ENCODE data around the gene TCFL5. TPM values are rescaled to one million over a fixed set of nuclear protein-coding genes. Genes with fewer than 3 reads are reported as not detected.
A peak's percentile ranks its signal among the peaks of the same experiment; 100 is the strongest.

TCFL5 gene
- total and polyA plus RNA-seq, 5 experiments from 2014 or later = 1.0 to 13.4 (median 2.1) TPM

GRCh38 chr20:62820962-62821725 is 40.5 kb downstream of the TCFL5 start:
- ATAC-seq (no peak), DNase-seq (no peak)
- Mint-ChIP-seq H3K4me1 (peaks cover 0 to 14% (median 3%) of the 10 kb centered on the region in 4 donors), H3K27ac (no peak overlapping the region), H3K4me3 (no peak overlapping the region), H3K36me3 (no peaks in the 10 kb centered on the region), H3K9me3 (no peaks in the 10 kb centered on the region), H3K27me3 (peaks cover 0 to 21% (median 0%) of the 10 kb centered on the region in 5 donors)
- POLR2A ChIA-PET = no interaction called here

DNA sequence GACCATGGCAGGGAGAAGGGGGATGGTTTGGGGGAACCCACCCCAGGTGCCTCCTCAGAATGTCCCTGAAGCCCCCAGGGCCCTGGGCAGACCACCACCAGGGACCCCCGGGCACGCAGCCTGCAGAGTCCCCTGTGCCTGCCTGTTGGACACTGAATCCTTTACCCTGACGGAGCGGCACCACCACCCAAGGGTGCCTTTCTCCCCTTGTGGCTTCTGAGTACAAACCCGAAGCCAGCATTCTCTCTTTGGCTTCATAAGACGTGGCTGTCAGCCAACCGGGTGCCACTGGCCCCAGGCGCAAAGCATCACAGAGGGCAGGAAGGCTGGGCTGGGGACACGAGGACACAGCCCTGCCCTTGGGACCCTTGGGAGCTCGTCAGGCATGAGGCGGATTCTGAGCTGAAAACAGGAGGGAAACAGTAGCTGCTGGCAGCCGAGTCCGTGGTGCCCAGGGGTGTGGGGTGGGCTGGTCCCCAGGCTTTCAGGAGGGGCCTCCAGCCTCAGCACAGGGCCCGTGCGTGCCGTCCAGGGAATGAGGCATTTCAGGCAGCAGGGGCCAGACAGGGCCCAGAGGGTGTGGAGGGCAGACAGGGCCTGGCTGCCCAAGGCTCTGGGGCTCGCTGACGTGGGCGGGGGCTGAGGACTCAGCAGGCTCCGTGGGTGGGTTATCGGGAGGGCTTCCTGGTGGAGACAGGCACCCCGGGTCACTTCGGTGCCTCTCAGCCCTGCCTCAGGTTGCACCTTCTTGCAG is 41.2 kb downstream of the TCFL5 start:
- peaks cover 3 to 21% (median 9%) of the 10 kb centered on the region in 4 donors for H3K4me1 Mint-ChIP-seq
- no peak for DNase-seq
- H3K4me3 Mint-ChIP-seq = no peak overlapping the region
- H3K27me3 Mint-ChIP-seq = peaks cover 0 to 28% (median 6%) of the 10 kb centered on the region in 5 donors
- POLR2A ChIA-PET = no interaction called here
- no peaks in the 10 kb centered on the region for H3K9me3 Mint-ChIP-seq
- no peaks in the 10 kb centered on the region for H3K36me3 Mint-ChIP-seq
- no peak for ATAC-seq
- no peak overlapping the region for H3K27ac Mint-ChIP-seq

GRCh38 chr20:62819494-62820174 is 42.0 kb downstream of the TCFL5 start:
- Mint-ChIP-seq H3K9me3 (no peaks in the 10 kb centered on the region), H3K4me3 (no peak overlapping the region), H3K4me1 (peaks cover 5 to 21% (median 14%) of the 10 kb centered on the region in 4 donors), H3K36me3 (no peaks in the 10 kb centered on the region), H3K27me3 (peaks cover 0 to 30% (median 6%) of the 10 kb centered on the region in 5 donors), H3K27ac (no peak overlapping the region)
- ATAC-seq (no peak), DNase-seq (no peak)
- POLR2A ChIA-PET = no interaction called here

- Mint-ChIP-seq H3K36me3 (no peaks in the 10 kb centered on the region), H3K27me3 (peaks cover 0 to 30% (median 6%) of the 10 kb centered on the region in 5 donors), H3K9me3 (no peaks in the 10 kb centered on the region), H3K4me1 (peaks cover 8 to 20% (median 16%) of the 10 kb centered on the region in 4 donors), H3K4me3 (peak overlapping the region in 2 of 10 donors; percentile 10 to 41), H3K27ac (peak overlapping the region in 1 of 10 donors; percentile 24)
- DNase-seq (no peak), ATAC-seq (no peak)
- POLR2A ChIA-PET = no interaction called here
Measured at GRCh38 chr20:62818592-62819493, 42.8 kb downstream of the TCFL5 start.

- peak overlapping the region in 1 of 10 donors; percentile 19 for H3K27ac Mint-ChIP-seq
- peaks cover 0 to 30% (median 6%) of the 10 kb centered on the region in 5 donors for H3K27me3 Mint-ChIP-seq
- no peaks in the 10 kb centered on the region for H3K9me3 Mint-ChIP-seq
- H3K36me3 Mint-ChIP-seq = no peaks in the 10 kb centered on the region
- ATAC-seq = no peak
- DNase-seq = no peak
- POLR2A ChIA-PET = no interaction called here
- H3K4me3 Mint-ChIP-seq = peak overlapping the region in 5 of 10 donors; percentile 20 to 54 (median 41)
- H3K4me1 Mint-ChIP-seq = peaks cover 8 to 19% (median 15%) of the 10 kb centered on the region in 4 donors
Measured at GRCh38 chr20:62817975-62818591, 43.5 kb downstream of the TCFL5 start.

GRCh38 chr20:62816884-62817873 is 44.4 kb downstream of the TCFL5 start, which contains the start of gene COL9A3:
TSS of gene COL9A3 (plus strand) at chr20:62817050. CDS start at chr20:62817065, 15 bp downstream.
- Mint-ChIP-seq H3K4me3 (peak within 1 kb of the TSS; percentile 47 to 81 (median 65)), H3K27ac (peak within 1 kb of the TSS in 2 of 10 donors; percentile 51 to 75), H3K36me3 (peaks cover 0 to 7% (median 0%) of the 10 kb centered on the region in 3 donors), H3K9me3 (no peaks in the 10 kb centered on the region), H3K4me1 (peaks cover 8 to 17% (median 13%) of the 10 kb centered on the region in 4 donors), H3K27me3 (peaks cover 0 to 30% (median 6%) of the 10 kb centered on the region in 5 donors)
- DNase-seq (no peak), ATAC-seq (peak; percentile 60 to 63)
- POLR2A ChIA-PET = interaction anchor here (1.4 to 4.1 kb wide), 2 partner anchors 13 to 23 kb away, joined by 4 to 17 read pairs; partner anchors contain the start of gene OGFR

DNA sequence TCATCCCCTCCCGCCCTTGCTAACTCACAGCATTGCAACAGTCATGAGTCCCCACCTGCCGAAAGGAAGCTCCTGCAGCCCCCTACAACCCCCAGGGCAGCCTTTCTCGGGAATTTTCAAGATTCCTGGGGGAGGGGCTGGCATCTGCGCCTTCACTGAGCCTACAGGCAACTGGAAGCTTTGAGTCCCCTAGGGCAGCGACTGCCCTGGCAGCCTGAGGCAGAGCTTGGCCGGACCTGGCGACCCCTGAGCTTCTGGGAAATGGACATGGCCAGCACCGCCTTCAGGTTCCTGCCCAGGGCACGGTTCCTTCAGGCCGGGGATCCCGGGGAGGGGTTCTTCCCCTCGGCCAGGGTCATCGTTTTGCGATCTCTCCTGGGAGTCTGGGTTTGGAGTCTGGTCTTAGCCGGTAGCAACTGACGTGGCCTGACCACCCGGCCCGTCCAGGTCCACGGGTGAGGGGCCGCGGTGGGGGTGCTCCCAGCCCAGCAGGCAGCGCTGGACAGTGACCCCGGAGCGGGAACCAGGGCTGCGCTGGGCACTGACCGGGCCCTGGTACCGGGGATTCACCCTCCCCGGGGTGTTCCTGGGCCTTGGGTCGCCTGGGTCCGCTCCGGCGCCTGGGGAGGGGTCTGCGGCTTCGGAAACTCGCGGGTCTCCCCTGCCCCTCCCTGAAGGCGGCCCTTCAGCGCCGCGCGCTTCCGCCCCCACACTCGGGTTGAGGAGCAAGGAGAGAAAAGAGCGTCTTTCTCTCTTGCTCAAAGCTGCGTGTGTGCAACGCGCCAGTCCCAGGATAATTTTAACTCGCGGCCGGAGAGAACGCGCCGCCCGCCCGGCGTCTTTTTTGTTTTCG is 45.4 kb downstream of the TCFL5 start:
- peak; percentile 61 to 63 for ATAC-seq
- peak overlapping the region in 2 of 10 donors; percentile 51 to 75 for H3K27ac Mint-ChIP-seq
- peaks cover 10 to 17% (median 13%) of the 10 kb centered on the region in 4 donors for H3K4me1 Mint-ChIP-seq
- POLR2A ChIA-PET = interaction anchor here (0.6 to 4.1 kb wide), 6 partner anchors 11 to 144 kb away, joined by 3 to 17 read pairs (median 3); partner anchors contain the start of gene OGFR
- DNase-seq = peak in 1 of 10 donors; percentile 40
- H3K4me3 Mint-ChIP-seq = peak overlapping the region; percentile 47 to 81 (median 65)
- H3K36me3 Mint-ChIP-seq = peaks cover 0 to 12% (median 0%) of the 10 kb centered on the region in 3 donors
- peaks cover 0 to 30% (median 6%) of the 10 kb centered on the region in 5 donors for H3K27me3 Mint-ChIP-seq
- no peaks in the 10 kb centered on the region for H3K9me3 Mint-ChIP-seq

DNA sequence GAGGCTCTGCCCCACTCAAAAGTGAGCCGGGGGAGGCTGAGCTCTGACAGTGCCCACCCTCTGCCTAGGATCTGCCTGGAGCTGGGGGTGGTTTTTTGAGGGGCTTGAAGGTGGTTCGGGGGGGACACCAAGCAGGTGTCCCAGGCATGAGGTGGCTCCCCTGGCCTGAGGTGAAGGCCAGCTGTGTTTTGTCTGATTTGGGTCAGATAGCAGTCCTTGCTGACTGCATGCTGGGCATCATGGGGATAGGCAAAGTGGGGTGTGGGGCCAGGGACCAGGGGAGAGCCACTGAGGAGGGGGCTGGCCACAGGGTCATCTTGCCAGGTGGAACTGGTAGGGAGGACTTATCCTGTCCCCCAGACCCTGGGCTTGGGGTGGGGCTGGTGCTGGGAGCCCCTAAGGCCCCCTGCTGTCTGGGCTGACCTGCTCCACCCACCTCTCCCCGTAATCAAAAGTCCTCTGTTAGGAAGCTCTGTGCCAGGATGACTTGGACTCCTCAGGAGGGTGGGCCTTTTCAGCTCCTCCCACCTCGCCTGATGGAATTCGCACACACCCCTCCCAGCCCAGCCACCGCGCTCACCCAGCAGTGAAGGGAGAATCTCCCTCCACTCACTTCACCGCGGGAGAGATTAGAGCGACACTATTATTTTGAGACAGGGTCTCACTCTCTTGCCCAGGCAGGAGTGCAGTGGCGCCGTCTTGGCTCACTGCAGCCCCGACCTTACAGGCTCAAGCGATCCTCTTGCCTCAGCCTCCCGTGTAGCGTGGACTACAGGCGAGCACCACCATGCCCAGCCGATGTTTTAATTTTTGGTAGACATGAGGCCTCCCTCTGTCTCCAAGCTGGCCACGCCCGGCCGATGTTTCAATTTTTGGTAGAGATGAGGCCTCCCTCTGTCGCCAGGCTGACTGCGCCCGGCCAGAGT is 46.3 kb downstream of the TCFL5 start:
- DNase-seq (no peak), ATAC-seq (no peak)
- peaks cover 10 to 17% (median 13%) of the 10 kb centered on the region in 4 donors for H3K4me1 Mint-ChIP-seq
- H3K27me3 Mint-ChIP-seq = peaks cover 0 to 29% (median 6%) of the 10 kb centered on the region in 5 donors
- peaks cover 0 to 18% (median 0%) of the 10 kb centered on the region in 3 donors for H3K36me3 Mint-ChIP-seq
- H3K9me3 Mint-ChIP-seq = no peaks in the 10 kb centered on the region
- H3K27ac Mint-ChIP-seq = peak overlapping the region in 5 of 10 donors; percentile 51 to 85 (median 76)
- H3K4me3 Mint-ChIP-seq = peak overlapping the region; percentile 28 to 66 (median 47)
- POLR2A ChIA-PET = interaction anchor here (0.6 to 4.1 kb wide), 8 partner anchors 10 to 145 kb away, joined by 3 to 17 read pairs (median 4); partner anchors contain the start of genes MRGBP and OGFR

- no peaks in the 10 kb centered on the region for H3K9me3 Mint-ChIP-seq
- peak overlapping the region in 2 of 10 donors; percentile 36 to 38 for H3K4me3 Mint-ChIP-seq
- peak overlapping the region in 5 of 10 donors; percentile 49 to 79 (median 65) for H3K27ac Mint-ChIP-seq
Measured at GRCh38 chr20:62814709-62815065, 46.9 kb downstream of the TCFL5 start.

More at GRCh38 chr20:62814709-62815065, 46.9 kb downstream of the TCFL5 start:
- H3K27me3 Mint-ChIP-seq = peaks cover 0 to 26% (median 4%) of the 10 kb centered on the region in 5 donors
- DNase-seq = no peak
- peaks cover 0 to 25% (median 0%) of the 10 kb centered on the region in 3 donors for H3K36me3 Mint-ChIP-seq
- POLR2A ChIA-PET = interaction anchor here (0.7 to 4.1 kb wide), 4 partner anchors 10 to 41 kb away, joined by 3 to 17 read pairs (median 4); partner anchors contain the start of gene MRGBP
- peaks cover 10 to 17% (median 13%) of the 10 kb centered on the region in 4 donors for H3K4me1 Mint-ChIP-seq
- no peak for ATAC-seq

Measured in naive thymus-derived CD8-positive, alpha-beta T cell (primary cell).